HG03175 (cell line): ENCODE data around the gene THSD4.

Source experiments
- ATAC-seq: cut with Tn5 transposase; IDR thresholded peaks from one replicate; pipeline ENCODE4 v1.9.1; 2021; ENCODE audit warnings: mild to moderate bottlenecking, moderate library complexity; ENCODE audit not compliant: unreplicated experiment

THSD4 gene

GRCh38 chr15:71220828-71221227, 105.6 kb downstream of the THSD4 start:
- ATAC-seq, result no peak

GRCh38 chr15:71221417-71221816, 106.1 kb downstream of the THSD4 start:
- ATAC-seq, result no peak

- no peak for ATAC-seq
Measured at GRCh38 chr15:71223516-71223915, 108.2 kb downstream of the THSD4 start.

- ATAC-seq, result no peak
Measured at GRCh38 chr15:71224024-71224423, 108.8 kb downstream of the THSD4 start.

- ATAC-seq, result no peak
Measured at GRCh38 chr15:71225851-71226250, 110.6 kb downstream of the THSD4 start.

- no peak for ATAC-seq
Measured at GRCh38 chr15:71226536-71227455, 111.5 kb downstream of the THSD4 start.

- ATAC-seq, result no peak
Measured at GRCh38 chr15:71228403-71228802, 113.1 kb downstream of the THSD4 start.

- no peak for ATAC-seq
Measured at GRCh38 chr15:71230303-71230702, 115.0 kb downstream of the THSD4 start.

- no peak for ATAC-seq
Measured at GRCh38 chr15:71231758-71232157, 116.5 kb downstream of the THSD4 start.

- ATAC-seq, result no peak
Measured at GRCh38 chr15:71232411-71232810, 117.1 kb downstream of the THSD4 start.

- ATAC-seq, result no peak
Measured at GRCh38 chr15:71237456-71238188, 122.4 kb downstream of the THSD4 start.

- ATAC-seq, result no peak
Measured at GRCh38 chr15:71238926-71239325, 123.7 kb downstream of the THSD4 start.

GRCh38 chr15:71239592-71240364, 124.5 kb downstream of the THSD4 start:
- ATAC-seq, result no peak

- no peak for ATAC-seq
Measured at GRCh38 chr15:71242292-71242691, 127.0 kb downstream of the THSD4 start.

- no peak for ATAC-seq
Measured at GRCh38 chr15:71244250-71244649, 129.0 kb downstream of the THSD4 start.

GRCh38 chr15:71245588-71245987, 130.3 kb downstream of the THSD4 start:
- ATAC-seq, result no peak

GRCh38 chr15:71248386-71248785, 133.1 kb downstream of the THSD4 start:
- ATAC-seq, result no peak

- ATAC-seq, result no peak
Measured at GRCh38 chr15:71249986-71250385, 134.7 kb downstream of the THSD4 start.

- ATAC-seq, result no peak
Measured at GRCh38 chr15:71250936-71251583, 135.8 kb downstream of the THSD4 start.

GRCh38 chr15:71251584-71252043, 136.3 kb downstream of the THSD4 start:
- ATAC-seq, result no peak
